Natural killer cell (primary cell): Measurements from ENCODE around the gene NSD2. TPM values are rescaled to one million over a fixed set of nuclear protein-coding genes. Genes with fewer than 3 reads are reported as not detected.

Experiments used
- ATAC-seq, 3 donors: fragments of 150-1000 bp in 2 of 3; fragments of 200-7000 bp in 1 of 3; cut with Tn5 transposase; 1 replicate in 1 of 3; 2 replicates in 2 of 3; pipeline ENCODE4 v1.10.0; 2021; ENCODE audit warnings: mild to moderate bottlenecking in 2 of 3, moderate library complexity in 2 of 3
- DNase-seq, 2 donors: peaks; one replicate each; pipeline versions ENCODE4 v3.0.0 to v3.0.0-alpha.2; 2013 to 2021; ENCODE audit warnings: mixed read lengths in 1 of 2
- H3K27ac ChIP-seq: one replicate; pipeline ENCODE4 v1.5.1; 2013; ENCODE audit warnings: mild to moderate bottlenecking, low read length
- H3K27me3 ChIP-seq: one replicate; pipeline ENCODE4 v1.6.1; 2013; ENCODE audit warnings: low read length; ENCODE audit not compliant: control insufficient read depth, insufficient read depth
- H3K36me3 ChIP-seq: one replicate; pipeline ENCODE4 v1.6.1; 2013; ENCODE audit warnings: low read length; ENCODE audit not compliant: control insufficient read depth, insufficient read depth
- H3K4me1 ChIP-seq: one replicate; pipeline ENCODE4 v1.6.1; 2013; ENCODE audit warnings: low read length; ENCODE audit not compliant: control insufficient read depth, insufficient read depth
- H3K4me3 ChIP-seq: one replicate; pipeline ENCODE4 v1.5.1; 2013; ENCODE audit warnings: low read length
- H3K9me3 ChIP-seq: one replicate; pipeline ENCODE4 v1.6.1; 2013; ENCODE audit warnings: low read length; ENCODE audit not compliant: control insufficient read depth, insufficient read depth
- H3K27ac Mint-ChIP-seq, 2 donors: one replicate each; pipeline ENCODE4 v1.8.0; 2022; ENCODE audit warnings: mild to moderate bottlenecking in 2 of 2, mixed read lengths in 2 of 2, moderate library complexity in 1 of 2
- H3K27me3 Mint-ChIP-seq, 2 donors: one replicate each; pipeline ENCODE4 v1.8.0; 2022; ENCODE audit warnings: low read depth in 2 of 2, mixed read lengths in 2 of 2
- H3K36me3 Mint-ChIP-seq: one replicate; pipeline ENCODE4 v1.8.0; 2022; ENCODE audit warnings: mixed read lengths
- H3K4me1 Mint-ChIP-seq, 2 donors: one replicate each; pipeline ENCODE4 v1.8.0; 2022; ENCODE audit warnings: mixed read lengths in 2 of 2
- H3K4me3 Mint-ChIP-seq: one replicate; pipeline ENCODE4 v1.8.0; 2022; ENCODE audit warnings: mild to moderate bottlenecking, moderate library complexity, mixed read lengths
- H3K9me3 Mint-ChIP-seq, 2 donors: one replicate each; pipeline ENCODE4 v1.8.0; 2022; ENCODE audit warnings: mixed read lengths in 2 of 2
- WGBS: methylation state at CpG from one replicate; pipeline ENCODE4 v1.1.7; 2013; ENCODE audit warnings: missing lambda C conversion rate; ENCODE audit not compliant: insufficient coverage; 5-methylcytosine and 5-hydroxymethylcytosine counted together
- intact Hi-C: fragments of 100-400 bp; cut with micrococcal nuclease; formaldehyde crosslinking; loops from one replicate; pipeline ENCODE4 v1.14.2; 2022
- total RNA-seq, 4 donors: library from RNA; stranded (reverse); fragments of 120-200 nt in 1 of 4; gene quantifications; one replicate each; pipeline versions ENCODE4 v1.2.3 to v1.2.4, GENCODE V29; 2013 to 2022
- TF ChIP-seq, protein P1 (sequence below): fragments of 200-600 bp; IDR thresholded peaks from one replicate; pipeline ENCODE4 v1.8.0; 2022; ENCODE audit warnings: antibody characterized with exemption

Gene NSD2
- total RNA-seq, 3 donors from 2014 or later (not counting 1 experiment from before 2014, with no cell fraction given) = 36.4 to 51.0 (median 48.3) TPM

DNA sequence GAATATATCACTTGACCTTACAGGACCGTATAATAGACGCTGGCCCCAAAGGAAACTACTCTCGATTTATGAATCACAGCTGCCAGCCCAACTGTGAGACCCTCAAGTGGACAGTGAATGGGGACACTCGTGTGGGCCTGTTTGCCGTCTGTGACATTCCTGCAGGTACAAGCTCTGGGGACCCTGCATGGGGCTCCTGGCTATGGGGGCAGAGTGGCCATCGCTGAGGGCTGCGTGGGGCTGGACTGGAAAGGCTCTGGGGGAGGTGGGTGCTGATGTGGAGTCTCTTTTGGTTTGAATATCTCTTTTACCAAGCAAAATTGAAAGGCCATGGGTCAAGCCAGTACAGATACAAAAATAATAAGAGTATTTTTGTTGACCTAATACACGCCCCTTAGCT is 103.6 kb downstream of the NSD2 start:
- no peaks in the 10 kb centered on the region for H3K9me3 Mint-ChIP-seq
- Histone ChIP-seq H3K4me1 (no peaks in the 10 kb centered on the region), H3K36me3 (peaks cover 23% of the 10 kb centered on the region), H3K9me3 (no peaks in the 10 kb centered on the region), H3K27me3 (no peaks in the 10 kb centered on the region), H3K4me3 (no peak overlapping the region), H3K27ac (no peak overlapping the region)
- H3K4me1 Mint-ChIP-seq = no peaks in the 10 kb centered on the region
- H3K27ac Mint-ChIP-seq = no peak overlapping the region
- intact Hi-C loops = no loop called here
- no peaks in the 10 kb centered on the region for H3K36me3 Mint-ChIP-seq
- no peaks in the 10 kb centered on the region for H3K27me3 Mint-ChIP-seq
- WGBS = 99% methylated on average over 8 of the region's 8 CpGs
- no peak overlapping the region for H3K4me3 Mint-ChIP-seq
- no peak for DNase-seq
- TF ChIP-seq, protein P1, sequence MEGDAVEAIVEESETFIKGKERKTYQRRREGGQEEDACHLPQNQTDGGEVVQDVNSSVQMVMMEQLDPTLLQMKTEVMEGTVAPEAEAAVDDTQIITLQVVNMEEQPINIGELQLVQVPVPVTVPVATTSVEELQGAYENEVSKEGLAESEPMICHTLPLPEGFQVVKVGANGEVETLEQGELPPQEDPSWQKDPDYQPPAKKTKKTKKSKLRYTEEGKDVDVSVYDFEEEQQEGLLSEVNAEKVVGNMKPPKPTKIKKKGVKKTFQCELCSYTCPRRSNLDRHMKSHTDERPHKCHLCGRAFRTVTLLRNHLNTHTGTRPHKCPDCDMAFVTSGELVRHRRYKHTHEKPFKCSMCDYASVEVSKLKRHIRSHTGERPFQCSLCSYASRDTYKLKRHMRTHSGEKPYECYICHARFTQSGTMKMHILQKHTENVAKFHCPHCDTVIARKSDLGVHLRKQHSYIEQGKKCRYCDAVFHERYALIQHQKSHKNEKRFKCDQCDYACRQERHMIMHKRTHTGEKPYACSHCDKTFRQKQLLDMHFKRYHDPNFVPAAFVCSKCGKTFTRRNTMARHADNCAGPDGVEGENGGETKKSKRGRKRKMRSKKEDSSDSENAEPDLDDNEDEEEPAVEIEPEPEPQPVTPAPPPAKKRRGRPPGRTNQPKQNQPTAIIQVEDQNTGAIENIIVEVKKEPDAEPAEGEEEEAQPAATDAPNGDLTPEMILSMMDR = no peak
- no peak for ATAC-seq

DNA sequence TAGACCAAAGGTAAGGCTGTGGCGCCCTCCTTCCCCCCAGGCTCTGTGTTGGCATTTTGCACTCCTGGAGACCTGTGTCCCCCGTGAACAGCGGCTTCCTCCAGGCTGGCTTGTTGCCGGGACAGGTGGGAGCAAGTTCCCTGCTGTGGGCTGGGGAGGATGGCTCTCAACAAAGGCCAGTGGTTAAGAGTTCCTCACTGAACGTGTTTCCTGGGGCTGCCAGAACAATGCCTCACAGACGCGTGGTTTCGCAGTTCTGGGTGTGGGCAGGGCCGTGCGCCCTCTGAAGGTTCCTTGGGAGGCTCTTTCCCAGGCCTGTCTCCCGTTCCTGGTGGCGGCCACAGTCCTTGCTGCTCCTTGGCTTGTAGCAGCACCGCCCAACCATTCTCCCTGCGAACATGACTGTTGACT is 104.2 kb downstream of the NSD2 start:
- no peaks in the 10 kb centered on the region for H3K9me3 ChIP-seq
- no peak overlapping the region for H3K27ac Mint-ChIP-seq
- no peaks in the 10 kb centered on the region for H3K4me1 ChIP-seq
- no peak overlapping the region for H3K4me3 Mint-ChIP-seq
- intact Hi-C loops = no loop called here
- peaks cover 27% of the 10 kb centered on the region for H3K36me3 ChIP-seq
- TF ChIP-seq, protein P1 = no peak
- H3K9me3 Mint-ChIP-seq = no peaks in the 10 kb centered on the region
- no peaks in the 10 kb centered on the region for H3K36me3 Mint-ChIP-seq
- H3K4me1 Mint-ChIP-seq = no peaks in the 10 kb centered on the region
- 83% methylated on average over 14 of the region's 14 CpGs for WGBS
- no peak overlapping the region for H3K27ac ChIP-seq
- DNase-seq (no peak), ATAC-seq (no peak)
- H3K27me3 ChIP-seq = no peaks in the 10 kb centered on the region
- no peaks in the 10 kb centered on the region for H3K27me3 Mint-ChIP-seq
- no peak overlapping the region for H3K4me3 ChIP-seq

DNA sequence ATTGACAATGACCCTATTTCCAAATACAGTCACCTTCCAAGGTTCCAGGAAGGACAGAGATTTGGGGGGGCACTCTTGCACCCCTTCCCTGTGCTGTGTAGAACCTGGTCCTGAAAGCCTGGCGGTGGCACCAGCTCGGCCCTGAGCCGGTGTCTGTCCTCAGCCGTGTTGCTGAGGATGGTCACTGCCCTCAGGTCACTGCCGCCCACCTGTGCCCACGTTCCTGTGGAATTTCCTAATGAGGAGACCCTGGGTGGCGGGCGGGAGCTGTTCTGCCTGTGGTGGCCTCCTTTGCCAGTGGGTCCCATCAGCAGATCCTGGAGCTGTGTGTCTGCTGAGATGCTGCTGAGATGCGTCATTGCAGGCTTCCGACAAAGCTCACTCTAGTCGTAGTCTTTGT is 104.7 kb downstream of the NSD2 start:
- DNase-seq = no peak
- H3K27ac ChIP-seq = no peak overlapping the region
- Mint-ChIP-seq H3K27ac (no peak overlapping the region), H3K4me3 (no peak overlapping the region), H3K36me3 (no peaks in the 10 kb centered on the region), H3K27me3 (no peaks in the 10 kb centered on the region), H3K9me3 (no peaks in the 10 kb centered on the region), H3K4me1 (no peaks in the 10 kb centered on the region)
- ATAC-seq = no peak
- WGBS = 96% methylated on average over 11 of the region's 11 CpGs
- no peaks in the 10 kb centered on the region for H3K27me3 ChIP-seq
- TF ChIP-seq, protein P1 = no peak
- H3K9me3 ChIP-seq = no peaks in the 10 kb centered on the region
- intact Hi-C loops = no loop called here
- H3K4me3 ChIP-seq = no peak overlapping the region
- H3K36me3 ChIP-seq = peaks cover 32% of the 10 kb centered on the region
- H3K4me1 ChIP-seq = no peaks in the 10 kb centered on the region
